Stomach (tissue), 4 donors: ENCODE measurements around the gene TRPT1.

Source experiments
- POLR2A ChIP-seq, 4 donors: fragments of 450-650 bp; IDR thresholded peaks; one replicate each; pipeline ENCODE4 v1.6.1; 2016; ENCODE audit warnings: antibody characterized with exemption in 4 of 4, control low read depth in 2 of 4, mild to moderate bottlenecking in 1 of 4, moderate library complexity in 1 of 4
- TF ChIP-seq, protein P1 (sequence below), 7 experiments: fragments of 450-650 bp in 4 of 7; fragments of 200-600 bp in 3 of 7; sonication (generic) in 3 of 7; IDR thresholded peaks; one replicate each; pipeline ENCODE4 v1.5.1; 2016 to 2019; ENCODE audit warnings: antibody characterized with exemption in 7 of 7, control low read depth in 2 of 7, mild to moderate bottlenecking in 1 of 7

DNA sequence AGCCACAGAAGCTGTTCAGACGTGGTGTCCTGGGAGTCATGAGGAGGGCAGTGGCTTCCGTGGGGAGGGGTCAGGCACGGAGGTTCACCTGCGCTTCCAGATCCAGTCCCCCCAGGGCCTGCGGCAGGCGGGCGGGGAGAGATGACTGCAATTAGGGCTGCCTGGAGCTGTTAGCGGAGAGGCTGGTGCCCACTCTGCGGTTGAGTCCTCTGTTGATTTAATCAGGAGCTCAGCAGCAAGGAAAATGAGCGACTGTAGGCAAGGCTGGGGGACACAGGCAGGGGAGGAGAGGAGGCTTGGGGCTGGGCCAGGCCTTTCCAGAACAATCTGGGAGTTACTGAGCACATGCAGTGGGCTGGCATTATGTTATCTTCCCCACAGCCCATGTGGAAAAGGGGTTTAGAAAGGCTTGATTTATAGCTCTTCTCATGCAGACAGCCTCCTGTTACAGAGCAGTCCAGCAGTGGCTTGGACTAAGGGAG lies 38.4 kb upstream of the TRPT1 start:
- TF ChIP-seq, protein P1, sequence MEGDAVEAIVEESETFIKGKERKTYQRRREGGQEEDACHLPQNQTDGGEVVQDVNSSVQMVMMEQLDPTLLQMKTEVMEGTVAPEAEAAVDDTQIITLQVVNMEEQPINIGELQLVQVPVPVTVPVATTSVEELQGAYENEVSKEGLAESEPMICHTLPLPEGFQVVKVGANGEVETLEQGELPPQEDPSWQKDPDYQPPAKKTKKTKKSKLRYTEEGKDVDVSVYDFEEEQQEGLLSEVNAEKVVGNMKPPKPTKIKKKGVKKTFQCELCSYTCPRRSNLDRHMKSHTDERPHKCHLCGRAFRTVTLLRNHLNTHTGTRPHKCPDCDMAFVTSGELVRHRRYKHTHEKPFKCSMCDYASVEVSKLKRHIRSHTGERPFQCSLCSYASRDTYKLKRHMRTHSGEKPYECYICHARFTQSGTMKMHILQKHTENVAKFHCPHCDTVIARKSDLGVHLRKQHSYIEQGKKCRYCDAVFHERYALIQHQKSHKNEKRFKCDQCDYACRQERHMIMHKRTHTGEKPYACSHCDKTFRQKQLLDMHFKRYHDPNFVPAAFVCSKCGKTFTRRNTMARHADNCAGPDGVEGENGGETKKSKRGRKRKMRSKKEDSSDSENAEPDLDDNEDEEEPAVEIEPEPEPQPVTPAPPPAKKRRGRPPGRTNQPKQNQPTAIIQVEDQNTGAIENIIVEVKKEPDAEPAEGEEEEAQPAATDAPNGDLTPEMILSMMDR (IDR thresholded peaks at IDR 0.05), result no peak
- no peak for TF ChIP-seq POLR2A (IDR thresholded peaks at IDR 0.05)
